Tibial nerve (tissue), 4 donors: ENCODE data around the gene DNMT3B.

Source experiments
- CTCF ChIP-seq, 5 experiments: fragments of 200-600 bp in 3 of 5; fragments of 450-650 bp in 2 of 5; sonication (generic) in 3 of 5; IDR thresholded peaks; one replicate each; pipeline ENCODE4 v1.5.1; 2016 to 2019; ENCODE audit warnings: antibody characterized with exemption in 5 of 5, mild to moderate bottlenecking in 3 of 5, moderate library complexity in 2 of 5
- EP300 ChIP-seq, 2 donors: sonication (generic); formaldehyde crosslinking; IDR thresholded peaks; one replicate each; pipeline ENCODE4 v1.6.1; 2017; ENCODE audit warnings: antibody characterized with exemption in 2 of 2, mild to moderate bottlenecking in 1 of 2

GRCh38 chr20:32804022-32804715 is 42.0 kb downstream of the DNMT3B start:
- TF ChIP-seq CTCF (IDR thresholded peaks at IDR 0.05) (no peak), EP300 (IDR thresholded peaks at IDR 0.05) (no peak)
